GM12892 (cell line): ENCODE results near the gene ZNF44.

Experiments used
- POLR2A ChIP-seq: IDR thresholded peaks from 2 replicates; pipeline ENCODE4 v1.6.1; 2011; ENCODE audit warnings: low read depth, low read length, control low read depth
- POLR2AphosphoS5 ChIP-seq: IDR thresholded peaks from 2 replicates; pipeline ENCODE4 v1.6.1; 2011; ENCODE audit warnings: low read depth, low read length, control low read depth

DNA sequence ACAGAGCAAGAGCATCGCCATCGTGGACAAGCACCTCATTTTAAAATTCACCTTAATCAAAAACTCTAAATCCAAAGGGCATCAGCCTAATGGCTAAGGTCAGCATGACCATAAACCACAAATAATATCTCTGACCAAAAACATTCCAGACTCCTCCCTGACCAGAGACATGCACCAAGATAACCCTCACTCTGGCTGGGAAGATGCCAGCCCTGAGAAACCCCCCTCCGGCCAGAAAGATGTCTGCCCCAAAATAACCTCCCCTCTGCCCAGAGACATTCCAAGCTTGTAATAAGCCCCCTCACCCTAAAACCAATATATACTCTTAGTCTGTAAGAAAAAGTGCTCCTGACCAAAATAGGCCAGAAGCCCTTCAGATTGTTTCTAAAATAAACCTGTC, 61.7 kb downstream of the ZNF44 start:
- TF ChIP-seq POLR2AphosphoS5 (no peak), POLR2A (no peak)
